AG04449 (cell line): ENCODE data around the gene IL23A.
"Not testable (repeated sequence)": the region's sequence is repeated elsewhere in the genome, so short reads cannot be mapped to it uniquely, and the experiment has no call there.

Source experiments
- CTCF ChIA-PET: fragments of 350-600 bp; formaldehyde crosslinking; extraction: SDS; loops from one replicate; lab custom pipeline; 2021; ENCODE audit warnings: antibody characterized with exemption; lab: Yijun Ruan, JAX
- POLR2A ChIA-PET: fragments of 400-600, 350-600 bp; formaldehyde crosslinking; extraction: SDS; loops from one replicate; lab custom pipeline; 2020; ENCODE audit warnings: antibody characterized with exemption, inconsistent platforms; lab: Yijun Ruan, JAX
- DNase-seq: peaks from one replicate; pipeline ENCODE4 v3.0.0-alpha.2; 2010; ENCODE audit warnings: low read depth, low spot score
- H3K4me3 ChIP-seq: 2 replicates; pipeline ENCODE4 v1.5.1; 2011; ENCODE audit warnings: low read depth, mild to moderate bottlenecking, control low read depth, low read length
- CTCF ChIP-seq: IDR thresholded peaks from one replicate; pipeline ENCODE4 v1.5.1; 2011; ENCODE audit warnings: mild to moderate bottlenecking, moderate library complexity, low read length, control low read depth, inconsistent platforms; ENCODE audit not compliant: insufficient read depth; ENCODE audit errors: missing control alignments

Gene IL23A

GRCh38 chr12:56336361-56337167 is 2.1 kb upstream of the IL23A start:
- POLR2A ChIA-PET, result interaction anchor here (0.7 kb wide), 1 partner anchor 21 kb away, joined by 3 read pairs; the partner anchor contains the start of gene CNPY2
- TF ChIP-seq CTCF, result no peak
- CTCF ChIA-PET, result interaction anchor here (1.1 to 1.2 kb wide), 2 partner anchors 127 kb away, joined by 3 read pairs; no protein-coding TSS in a partner anchor

GRCh38 chr12:56337753-56338251 is 882 bp upstream of the IL23A start:
- no peak overlapping the region for H3K4me3 ChIP-seq
- no peak for DNase-seq
- no peak for TF ChIP-seq CTCF
- CTCF ChIA-PET, result interaction anchor here (0.6 to 1.2 kb wide), 3 partner anchors 12 to 239 kb away, joined by 3 read pairs; no protein-coding TSS in a partner anchor
- POLR2A ChIA-PET, result interaction anchor here (0.8 to 0.9 kb wide), 2 partner anchors 11 to 22 kb away, joined by 3 to 4 read pairs; partner anchors contain the start of gene CNPY2

More at GRCh38 chr12:56336361-56337167, 2.1 kb upstream of the IL23A start:
- no peak for DNase-seq
- no peak overlapping the region for H3K4me3 ChIP-seq

GRCh38 chr12:56339158-56339422 is 406 bp downstream of the IL23A start:
- no peak for DNase-seq
- no peak overlapping the region for H3K4me3 ChIP-seq
- ChIA-PET CTCF (no interaction called here), POLR2A (no interaction called here)
- no peak for TF ChIP-seq CTCF

- ChIA-PET CTCF (interaction anchor here (1.1 to 1.4 kb wide), 2 partner anchors 8 to 295 kb away, joined by 3 to 5 read pairs; no protein-coding TSS in a partner anchor), POLR2A (interaction anchor here (1.7 kb wide), 1 partner anchor 17 kb away, joined by 9 read pairs; no protein-coding TSS in a partner anchor)
- no peak overlapping the region for H3K4me3 ChIP-seq
- TF ChIP-seq CTCF, result no peak
- DNase-seq, result no peak
Measured at GRCh38 chr12:56341616-56342015, 2.9 kb downstream of the IL23A start.

GRCh38 chr12:56342290-56342689 is 3.6 kb downstream of the IL23A start:
- DNase-seq, H3K4me3 ChIP-seq: not testable (repeated sequence)
- ChIA-PET POLR2A (interaction anchor here (0.6 to 1.7 kb wide), 3 partner anchors 11 to 17 kb away, joined by 3 to 9 read pairs (median 4); no protein-coding TSS in a partner anchor), CTCF (interaction anchor here (1.1 to 1.4 kb wide), 2 partner anchors 8 to 295 kb away, joined by 3 to 5 read pairs; no protein-coding TSS in a partner anchor)

- POLR2A ChIA-PET, result interaction anchor here (2.2 kb wide), 1 partner anchor 12 kb away, joined by 11 read pairs; the partner anchor contains the start of gene STAT2
- no peak overlapping the region for H3K4me3 ChIP-seq
- TF ChIP-seq CTCF, result no peak
- no peak for DNase-seq
- CTCF ChIA-PET, result interaction anchor here (3.0 to 4.0 kb wide), 2 partner anchors 13 to 116 kb away, joined by 14 to 17 read pairs; partner anchors contain the start of gene PAN2
Measured at GRCh38 chr12:56346675-56347074, 8.0 kb downstream of the IL23A start.

GRCh38 chr12:56347255-56347654 is 8.6 kb downstream of the IL23A start:
- POLR2A ChIA-PET, result interaction anchor here (0.6 to 2.2 kb wide), 2 partner anchors 12 kb away, joined by 3 to 11 read pairs; partner anchors contain the start of gene STAT2
- DNase-seq, CTCF ChIA-PET, H3K4me3 ChIP-seq: not testable (repeated sequence)
